Smooth muscle cell (in vitro differentiated cells): ENCODE results near the gene NELL1. TPM values are rescaled to one million over a fixed set of nuclear protein-coding genes. Genes with fewer than 3 reads are reported as not detected.

Experiments
- DNase-seq: peaks from one replicate; lab custom pipeline; 2025; ENCODE audit not compliant: unreplicated experiment; lab: John Stamatoyannopoulos, UW
- H2AFZ ChIP-seq: fragments of 200-600 bp; sonication (generic); 2 replicates; pipeline ENCODE4 v1.6.0; 2016; ENCODE audit warnings: antibody characterized with exemption, low read depth, mild to moderate bottlenecking
- H3F3A ChIP-seq: fragments of 200-600 bp; sonication (generic); 2 replicates; pipeline ENCODE4 v1.6.0; 2017; ENCODE audit warnings: antibody characterized with exemption, low read depth
- H3K27ac ChIP-seq: fragments of 200-600 bp; sonication (generic); 2 replicates; pipeline ENCODE4 v1.5.1; 2016; ENCODE audit warnings: low read depth, mild to moderate bottlenecking
- H3K27me3 ChIP-seq: fragments of 200-600 bp; sonication (generic); 2 replicates; pipeline ENCODE4 v1.6.1; 2016; ENCODE audit warnings: low read depth, mild to moderate bottlenecking
- H3K36me3 ChIP-seq: fragments of 200-600 bp; sonication (generic); 2 replicates; pipeline ENCODE4 v1.5.1; 2016; ENCODE audit warnings: low read depth
- H3K4me1 ChIP-seq: fragments of 200-600 bp; sonication (generic); 2 replicates; pipeline ENCODE4 v1.5.1; 2016; ENCODE audit warnings: low read depth
- H3K4me2 ChIP-seq: fragments of 200-600 bp; sonication (generic); 2 replicates; pipeline ENCODE4 v1.6.0; 2016; ENCODE audit warnings: mild to moderate bottlenecking
- H3K4me3 ChIP-seq: fragments of 200-600 bp; sonication (generic); 2 replicates; pipeline ENCODE4 v1.5.1; 2016; ENCODE audit warnings: mild to moderate bottlenecking
- H3K79me2 ChIP-seq: fragments of 200-600 bp; sonication (generic); 2 replicates; pipeline ENCODE4 v1.6.0; 2016; ENCODE audit warnings: low read depth, mild to moderate bottlenecking
- H3K9ac ChIP-seq: fragments of 200-600 bp; sonication (generic); 2 replicates; pipeline ENCODE4 v1.6.0; 2016; ENCODE audit warnings: low read depth
- H3K9me3 ChIP-seq: fragments of 200-600 bp; sonication (generic); replicated peaks from 2 replicates; pipeline ENCODE4 v1.5.1; 2016; ENCODE audit warnings: low read depth
- H4K20me1 ChIP-seq: fragments of 200-600 bp; sonication (generic); 2 replicates; pipeline ENCODE4 v1.6.0; 2016; ENCODE audit warnings: low read depth
- CTCF ChIP-seq: fragments of 200-600 bp; sonication (generic); IDR thresholded peaks from 2 replicates; pipeline ENCODE4 v1.5.1; 2017; ENCODE audit warnings: borderline replicate concordance, mild to moderate bottlenecking, antibody characterized with exemption; ENCODE audit not compliant: insufficient read depth, poor library complexity, severe bottlenecking
- WGBS: methylation state at CpG from one replicate; pipeline ENCODE4 v1.1.7; 2016; ENCODE audit warnings: low lambda C conversion rate; 5-methylcytosine and 5-hydroxymethylcytosine counted together
- polyA plus RNA-seq: library from polyadenylated mRNA; unstranded; fragments of >200 nt; fragmentation: Nextera tagmentation; extraction: Ambion mirVana; gene quantifications from 2 replicates; pipeline ENCODE4 v1.2.1, GENCODE V29; 2016
- small RNA-seq: library from RNA; depleted of rRNA; stranded (forward); fragments of <200 nt; gene quantifications from one replicate; pipeline ENCODE3, GENCODE V24; 2014
- total RNA-seq: library from RNA; depleted of rRNA; stranded (reverse); fragments of >200 nt; gene quantifications from 2 replicates; pipeline ENCODE4 v1.2.3, GENCODE V29; 2014

The NELL1 gene
- total and polyA plus RNA-seq, 2 experiments from 2014 or later = not detected

GRCh38 chr11:21614961-21615360 lies 945.6 kb downstream of the NELL1 start:
- no peaks in the 10 kb centered on the region for H3K4me1 ChIP-seq
- no peak overlapping the region for H3K9ac ChIP-seq
- no peaks in the 10 kb centered on the region for H4K20me1 ChIP-seq
- H3K27ac ChIP-seq = no peak overlapping the region
- no peak for TF ChIP-seq CTCF
- no peaks in the 10 kb centered on the region for H3F3A ChIP-seq
- no peak for DNase-seq
- no peaks in the 10 kb centered on the region for H3K36me3 ChIP-seq
- H3K9me3 ChIP-seq = no peaks in the 10 kb centered on the region
- H2AFZ ChIP-seq = no peak overlapping the region
- no peak overlapping the region for H3K4me2 ChIP-seq
- no peaks in the 10 kb centered on the region for H3K27me3 ChIP-seq
- 83% methylated on average over 5 of the region's 5 CpGs for WGBS
- H3K4me3 ChIP-seq = no peak overlapping the region
- H3K79me2 ChIP-seq = no peaks in the 10 kb centered on the region

GRCh38 chr11:21615955-21616371 lies 946.6 kb downstream of the NELL1 start:
- Histone ChIP-seq H3K9ac (no peak overlapping the region), H4K20me1 (no peaks in the 10 kb centered on the region), H3K27me3 (no peaks in the 10 kb centered on the region), H3F3A (no peaks in the 10 kb centered on the region), H3K4me2 (no peak overlapping the region), H3K27ac (no peak overlapping the region), H3K4me3 (no peak overlapping the region), H3K9me3 (no peaks in the 10 kb centered on the region), H2AFZ (no peak overlapping the region), H3K79me2 (no peaks in the 10 kb centered on the region), H3K36me3 (no peaks in the 10 kb centered on the region), H3K4me1 (no peaks in the 10 kb centered on the region)
- no peak for TF ChIP-seq CTCF
- no peak for DNase-seq
- WGBS = 79% methylated on average over 3 of the region's 3 CpGs

- H3K27ac ChIP-seq = no peak overlapping the region
- H3K9me3 ChIP-seq = no peaks in the 10 kb centered on the region
- H2AFZ ChIP-seq = no peak overlapping the region
- TF ChIP-seq CTCF = no peak
- no peaks in the 10 kb centered on the region for H3K4me1 ChIP-seq
- 95% methylated on average over 1 of the region's 1 CpG for WGBS
- H3K4me3 ChIP-seq = no peak overlapping the region
- no peaks in the 10 kb centered on the region for H3K27me3 ChIP-seq
- no peaks in the 10 kb centered on the region for H3K36me3 ChIP-seq
- no peak overlapping the region for H3K4me2 ChIP-seq
- no peak for DNase-seq
- H3K9ac ChIP-seq = no peak overlapping the region
- no peaks in the 10 kb centered on the region for H3K79me2 ChIP-seq
- no peaks in the 10 kb centered on the region for H4K20me1 ChIP-seq
- no peaks in the 10 kb centered on the region for H3F3A ChIP-seq
Observed at GRCh38 chr11:21622566-21622965, 953.2 kb downstream of the NELL1 start.

- H3K9ac ChIP-seq = no peak overlapping the region
- H4K20me1 ChIP-seq = no peaks in the 10 kb centered on the region
- no peaks in the 10 kb centered on the region for H3K4me1 ChIP-seq
- H3K27ac ChIP-seq = no peak overlapping the region
- no peaks in the 10 kb centered on the region for H3K36me3 ChIP-seq
- no peak for DNase-seq
- no peaks in the 10 kb centered on the region for H3K27me3 ChIP-seq
- 77% methylated on average over 3 of the region's 3 CpGs for WGBS
- no peak overlapping the region for H2AFZ ChIP-seq
- no peaks in the 10 kb centered on the region for H3K9me3 ChIP-seq
- TF ChIP-seq CTCF = no peak
- no peaks in the 10 kb centered on the region for H3K79me2 ChIP-seq
- no peaks in the 10 kb centered on the region for H3F3A ChIP-seq
- H3K4me3 ChIP-seq = no peak overlapping the region
- H3K4me2 ChIP-seq = no peak overlapping the region
Observed at GRCh38 chr11:21622995-21623394, 953.6 kb downstream of the NELL1 start.

Small RNA genes lying within 50 kb of the gene (small RNA-seq; reads per million reads assigned to genes)
- gene RNA5SP336 = 114 reads per million, percentile 98 among the genes with 10 or more reads in this experiment
- gene RNA5SP337 = not detected

Other genes with a start within 250 kb of the NELL1 start
- gene SLC6A5, start 70.0 kb upstream of the NELL1 start, total RNA-seq = not detected in 2 replicates
- gene SLC6A5, start 70.0 kb upstream of the NELL1 start, polyA plus RNA-seq = not detected in 2 replicates